Ishikawa (cell line): ENCODE data around the gene TBCC.
A peak's percentile ranks its signal among the peaks of the same experiment; 100 is the strongest.

Experiments used
- CEBPB ChIP-seq: IDR thresholded peaks from 2 replicates; pipeline ENCODE4 v1.6.1; 2012
- CREB1 ChIP-seq: IDR thresholded peaks from 2 replicates; pipeline ENCODE4 v1.6.1; 2012; ENCODE audit warnings: low read depth
- EGR1 ChIP-seq: IDR thresholded peaks from 2 replicates; pipeline ENCODE4 v1.6.1; 2012
- EP300 ChIP-seq: IDR thresholded peaks from 2 replicates; pipeline ENCODE4 v1.6.1; 2012; ENCODE audit warnings: borderline replicate concordance
- FOXM1 ChIP-seq: IDR thresholded peaks from 2 replicates; pipeline ENCODE4 v1.6.1; 2012; ENCODE audit warnings: low read depth, borderline replicate concordance
- MAX ChIP-seq: IDR thresholded peaks from 2 replicates; pipeline ENCODE4 v1.6.1; 2012
- NFIC ChIP-seq: IDR thresholded peaks from 2 replicates; pipeline ENCODE4 v1.6.1; 2012
- RAD21 ChIP-seq: IDR thresholded peaks from 2 replicates; pipeline ENCODE4 v1.6.1; 2012; ENCODE audit warnings: low read depth
- REST ChIP-seq: IDR thresholded peaks from 2 replicates; pipeline ENCODE4 v1.6.1; 2012; ENCODE audit warnings: low read depth, mild to moderate bottlenecking
- TAF1 ChIP-seq: IDR thresholded peaks from 2 replicates; pipeline ENCODE4 v1.6.1; 2012; ENCODE audit warnings: low read depth, mild to moderate bottlenecking
- TCF12 ChIP-seq: IDR thresholded peaks from 2 replicates; pipeline ENCODE4 v1.6.1; 2012; ENCODE audit warnings: low read depth
- TEAD4 ChIP-seq: IDR thresholded peaks from 2 replicates; pipeline ENCODE4 v1.6.1; 2012
- USF1 ChIP-seq: IDR thresholded peaks from 2 replicates; pipeline ENCODE4 v1.6.1; 2012
- YY1 ChIP-seq: IDR thresholded peaks from 2 replicates; pipeline ENCODE4 v1.6.1; 2012; ENCODE audit warnings: low read depth
- ZBTB7A ChIP-seq: IDR thresholded peaks from 2 replicates; pipeline ENCODE4 v1.6.1; 2012; ENCODE audit warnings: low read depth

TBCC gene

GRCh38 chr6:42784717-42785498, 39.0 kb upstream of the TBCC start:
- TF ChIP-seq CREB1 (no peak), TAF1 (no peak), ZBTB7A (no peak), USF1 (no peak), TCF12 (no peak), NFIC (no peak), YY1 (no peak), EP300 (no peak), REST (no peak), RAD21 (no peak), EGR1 (no peak), MAX (no peak)

GRCh38 chr6:42783876-42784642, 38.2 kb upstream of the TBCC start:
- TF ChIP-seq USF1 = no peak
- no peak for TF ChIP-seq REST
- no peak for TF ChIP-seq CEBPB
- no peak for TF ChIP-seq TAF1
- no peak for TF ChIP-seq TEAD4
- no peak for TF ChIP-seq FOXM1
- no peak for TF ChIP-seq ZBTB7A
- TF ChIP-seq CREB1 = no peak
- TF ChIP-seq NFIC = no peak
- TF ChIP-seq EP300 = no peak
- TF ChIP-seq RAD21 = no peak
- TF ChIP-seq MAX = no peak; the same call in 1 of the 2 replicates
- TF ChIP-seq EGR1 = no peak
- no peak for TF ChIP-seq TCF12
- TF ChIP-seq YY1 = no peak

- TF ChIP-seq MAX = peak; percentile 73
- no peak for TF ChIP-seq TEAD4
- TF ChIP-seq CEBPB = no peak
- no peak; the same call in 1 of the 2 replicates for TF ChIP-seq REST
- TF ChIP-seq NFIC = peak; percentile 93
- TF ChIP-seq USF1 = no peak
- TF ChIP-seq CREB1 = 0 out of 2 replicates have a peak, but pooled peaks have one; percentile 19
- no peak for TF ChIP-seq EGR1
- TF ChIP-seq RAD21 = no peak
- no peak for TF ChIP-seq EP300
- 0 out of 2 replicates have a peak, but pooled peaks have one; percentile 11 for TF ChIP-seq TCF12
- TF ChIP-seq ZBTB7A = peak; percentile 58; the same call in 1 of the 2 replicates
- TF ChIP-seq YY1 = peak; percentile 96
- no peak for TF ChIP-seq FOXM1
- TF ChIP-seq TAF1 = peak; percentile 55; the same call in 1 of the 2 replicates
Measured at GRCh38 chr6:42783177-42783875, 37.4 kb upstream of the TBCC start.
